Stimulated activated effector memory CD8-positive, alpha-beta T cell treated with anti-CD3 and anti-CD28 coated beads, Interleukin-12 subunit alpha, Interleukin-12 subunit beta, amount 100 ng/mL, for 72 hours (primary cell): ENCODE data around the gene KCNAB1.
A peak's percentile ranks its signal among the peaks of the same experiment; 100 is the strongest.

Experiments
- ATAC-seq: fragments of 150-1000 bp; cut with Tn5 transposase; 2 replicates; pipeline ENCODE4 v1.10.0; 2021
- DNase-seq, 2 donors: peaks; one replicate each; pipeline ENCODE4 v3.0.0; 2021 to 2022; ENCODE audit warnings: low spot score in 2 of 2
- H3K27ac Mint-ChIP-seq: one replicate; pipeline ENCODE4 v1.8.0; 2022; ENCODE audit warnings: mild to moderate bottlenecking, mixed read lengths
- H3K36me3 Mint-ChIP-seq: one replicate; pipeline ENCODE4 v1.8.0; 2022; ENCODE audit warnings: mild to moderate bottlenecking, mixed read lengths
- H3K4me1 Mint-ChIP-seq: one replicate; pipeline ENCODE4 v1.8.0; 2022; ENCODE audit warnings: mixed read lengths
- H3K4me3 Mint-ChIP-seq: one replicate; pipeline ENCODE4 v1.8.0; 2022; ENCODE audit warnings: mild to moderate bottlenecking, mixed read lengths
- H3K9me3 Mint-ChIP-seq: one replicate; pipeline ENCODE4 v1.8.0; 2022; ENCODE audit warnings: mixed read lengths

Gene KCNAB1

DNA sequence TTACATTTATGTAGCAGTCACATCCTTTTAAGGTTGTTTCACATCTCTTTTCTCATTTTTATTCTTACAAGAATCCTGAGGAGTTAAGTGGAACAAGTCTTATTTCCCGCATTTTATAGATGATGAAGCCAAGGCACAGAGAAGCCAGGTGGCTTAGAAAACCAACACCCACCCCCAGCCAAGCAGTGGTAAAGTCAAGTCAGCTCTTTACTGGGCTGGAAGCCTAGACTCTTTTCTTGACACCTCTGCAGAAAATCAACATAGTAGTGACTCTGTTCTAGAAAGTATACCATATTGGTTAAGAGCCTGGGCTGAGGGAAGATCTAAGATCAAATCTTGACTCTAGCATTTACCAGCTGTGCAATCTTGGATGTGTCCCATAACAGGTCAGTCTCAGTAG lies 195.7 kb downstream of the KCNAB1 start:
- no peak for ATAC-seq
- Mint-ChIP-seq H3K27ac (no peak overlapping the region), H3K36me3 (no peaks in the 10 kb centered on the region), H3K9me3 (no peaks in the 10 kb centered on the region), H3K4me1 (no peaks in the 10 kb centered on the region), H3K4me3 (no peak overlapping the region)
- DNase-seq = no peak

GRCh38 chr3:156317462-156318074 lies 197.2 kb downstream of the KCNAB1 start:
- ATAC-seq (no peak), DNase-seq (no peak)
- Mint-ChIP-seq H3K27ac (no peak overlapping the region), H3K9me3 (no peaks in the 10 kb centered on the region), H3K4me1 (no peaks in the 10 kb centered on the region), H3K36me3 (no peaks in the 10 kb centered on the region), H3K4me3 (no peak overlapping the region)

DNA sequence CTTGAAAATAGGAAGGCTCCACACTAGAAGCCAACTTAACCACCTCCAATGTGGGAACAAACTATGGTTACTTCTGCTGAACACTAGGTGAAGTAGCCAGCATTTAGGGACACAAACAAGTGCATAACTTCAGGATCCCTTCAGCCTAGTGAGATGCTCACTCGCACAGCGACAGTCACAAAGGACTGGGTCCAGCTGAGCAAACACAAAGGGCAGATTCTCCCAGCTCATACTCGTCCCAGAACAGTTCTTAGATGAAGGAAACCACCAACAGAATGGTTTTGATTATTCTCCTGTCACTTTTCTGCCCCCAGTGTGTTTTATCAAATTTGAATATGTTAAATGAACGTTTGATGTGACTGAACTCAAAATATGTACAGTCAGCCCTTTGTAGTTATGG lies 201.6 kb downstream of the KCNAB1 start:
- no peaks in the 10 kb centered on the region for H3K4me1 Mint-ChIP-seq
- no peak for ATAC-seq
- H3K9me3 Mint-ChIP-seq = no peaks in the 10 kb centered on the region
- no peak overlapping the region for H3K4me3 Mint-ChIP-seq
- DNase-seq = no peak
- no peak overlapping the region for H3K27ac Mint-ChIP-seq
- no peaks in the 10 kb centered on the region for H3K36me3 Mint-ChIP-seq

DNA sequence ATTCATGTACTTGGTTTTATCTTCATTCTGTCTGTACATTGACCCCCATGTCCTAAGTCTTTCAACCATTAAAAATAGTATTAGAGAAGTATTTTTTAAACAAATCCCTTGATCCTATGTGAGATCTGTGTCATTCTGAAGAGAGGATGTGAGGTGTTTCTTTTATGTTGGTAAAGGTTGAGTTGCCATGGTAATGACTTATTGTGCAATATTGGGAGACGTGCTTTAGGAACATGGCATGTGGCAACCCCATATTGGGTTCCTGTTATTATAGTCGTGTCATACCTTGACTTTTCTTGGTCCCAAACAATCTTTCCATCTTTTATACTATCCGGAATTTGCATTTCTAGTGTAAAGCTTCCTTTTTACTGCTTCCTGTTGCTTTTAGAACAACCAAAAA lies 203.1 kb downstream of the KCNAB1 start:
- ATAC-seq = no peak
- Mint-ChIP-seq H3K4me3 (no peak overlapping the region), H3K36me3 (no peaks in the 10 kb centered on the region), H3K27ac (no peak overlapping the region), H3K9me3 (no peaks in the 10 kb centered on the region), H3K4me1 (no peaks in the 10 kb centered on the region)
- DNase-seq = no peak

- Mint-ChIP-seq H3K4me1 (no peaks in the 10 kb centered on the region), H3K9me3 (no peaks in the 10 kb centered on the region), H3K36me3 (no peaks in the 10 kb centered on the region), H3K27ac (no peak overlapping the region), H3K4me3 (no peak overlapping the region)
- DNase-seq = no peak
- no peak for ATAC-seq
Observed at GRCh38 chr3:156330415-156330814, 210.0 kb downstream of the KCNAB1 start.

DNA sequence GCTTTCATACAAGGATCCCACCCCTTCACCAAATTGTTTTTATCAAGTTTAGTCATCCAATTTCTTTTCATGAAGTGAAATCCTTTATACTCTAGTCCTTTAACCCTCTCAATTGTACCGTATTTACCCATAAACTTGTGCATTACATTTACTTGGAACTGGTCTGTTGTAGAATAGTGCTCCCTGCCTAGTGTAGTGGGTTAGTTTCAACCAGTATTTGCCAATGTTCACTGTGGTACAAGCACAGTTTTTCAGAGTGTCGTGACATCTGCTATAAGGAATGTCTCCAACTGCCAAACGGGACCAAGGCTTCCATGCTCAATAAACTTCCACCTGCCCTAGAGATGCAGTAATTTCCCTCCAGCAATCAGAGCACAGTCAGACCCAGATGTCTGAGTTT lies 211.9 kb downstream of the KCNAB1 start:
- ATAC-seq (no peak), DNase-seq (no peak)
- H3K4me3 Mint-ChIP-seq = no peak overlapping the region
- no peaks in the 10 kb centered on the region for H3K9me3 Mint-ChIP-seq
- no peaks in the 10 kb centered on the region for H3K4me1 Mint-ChIP-seq
- H3K36me3 Mint-ChIP-seq = no peaks in the 10 kb centered on the region
- H3K27ac Mint-ChIP-seq = no peak overlapping the region

DNA sequence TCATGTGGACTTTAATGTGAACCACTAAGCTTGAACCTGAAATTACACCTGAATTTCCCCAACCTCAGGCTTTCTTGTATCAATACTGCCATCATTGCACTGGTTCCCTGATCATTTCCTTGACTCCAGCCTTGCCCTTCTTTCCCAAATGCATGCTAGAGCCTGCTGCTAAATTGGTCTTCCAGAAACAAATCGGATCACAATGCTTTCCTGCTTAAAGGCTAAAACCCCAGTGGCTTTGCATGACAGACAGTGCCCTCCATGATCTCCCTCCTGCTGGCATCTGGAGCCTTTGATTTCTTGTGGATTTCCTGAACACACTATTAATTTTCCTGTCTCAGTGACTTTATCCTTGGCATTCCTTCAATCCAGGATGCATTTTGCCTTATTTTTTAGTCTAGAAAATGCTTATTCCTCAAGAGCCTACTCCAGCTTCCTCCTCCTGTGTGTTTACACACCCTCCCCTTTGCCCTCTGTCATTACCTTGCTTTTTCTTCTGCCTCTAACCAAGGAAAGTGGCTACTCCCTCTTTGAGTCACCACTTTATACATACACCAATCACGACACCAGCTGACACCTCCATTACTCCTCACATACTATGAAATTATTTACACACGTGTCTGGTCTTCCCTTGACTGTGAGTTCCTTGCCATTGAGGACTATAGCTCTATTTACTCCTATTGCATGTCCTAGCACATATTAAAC lies 214.6 kb downstream of the KCNAB1 start:
- Mint-ChIP-seq H3K27ac (no peak overlapping the region), H3K9me3 (no peaks in the 10 kb centered on the region), H3K4me3 (no peak overlapping the region), H3K4me1 (no peaks in the 10 kb centered on the region), H3K36me3 (no peaks in the 10 kb centered on the region)
- DNase-seq (no peak), ATAC-seq (no peak)

DNA sequence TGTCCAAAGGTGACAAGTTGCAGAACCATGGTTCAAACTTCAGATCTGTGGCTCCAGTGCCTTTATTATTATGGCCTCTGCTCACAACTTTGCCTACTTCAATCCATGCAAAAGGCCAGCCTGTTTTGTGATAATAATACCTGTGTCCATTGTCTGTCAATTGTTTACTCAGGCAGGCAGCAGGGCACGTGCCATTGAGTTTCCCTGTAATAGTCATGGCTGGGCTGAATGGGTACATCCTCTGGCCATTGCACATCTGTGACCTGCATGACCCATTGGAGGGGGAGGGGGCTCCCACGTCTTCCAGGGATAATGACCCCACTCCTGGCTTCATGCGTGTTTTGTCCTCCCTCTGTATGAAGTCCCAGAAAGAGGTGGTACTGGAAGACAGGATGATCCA lies 219.1 kb downstream of the KCNAB1 start:
- Mint-ChIP-seq H3K4me3 (no peak overlapping the region), H3K27ac (no peak overlapping the region), H3K36me3 (no peaks in the 10 kb centered on the region), H3K4me1 (no peaks in the 10 kb centered on the region), H3K9me3 (no peaks in the 10 kb centered on the region)
- ATAC-seq (no peak), DNase-seq (no peak)

GRCh38 chr3:156341332-156341731 lies 221.0 kb downstream of the KCNAB1 start:
- Mint-ChIP-seq H3K36me3 (no peaks in the 10 kb centered on the region), H3K27ac (no peak overlapping the region), H3K4me1 (no peaks in the 10 kb centered on the region), H3K9me3 (no peaks in the 10 kb centered on the region), H3K4me3 (no peak overlapping the region)
- DNase-seq (no peak), ATAC-seq (no peak)

- no peaks in the 10 kb centered on the region for H3K4me1 Mint-ChIP-seq
- ATAC-seq (no peak), DNase-seq (no peak)
- no peaks in the 10 kb centered on the region for H3K9me3 Mint-ChIP-seq
- H3K36me3 Mint-ChIP-seq = no peaks in the 10 kb centered on the region
- H3K27ac Mint-ChIP-seq = no peak overlapping the region
- no peak overlapping the region for H3K4me3 Mint-ChIP-seq
Observed at GRCh38 chr3:156341831-156342416, 221.5 kb downstream of the KCNAB1 start.

GRCh38 chr3:156344215-156344614 lies 223.8 kb downstream of the KCNAB1 start:
- no peak overlapping the region for H3K4me3 Mint-ChIP-seq
- no peak for DNase-seq

DNA sequence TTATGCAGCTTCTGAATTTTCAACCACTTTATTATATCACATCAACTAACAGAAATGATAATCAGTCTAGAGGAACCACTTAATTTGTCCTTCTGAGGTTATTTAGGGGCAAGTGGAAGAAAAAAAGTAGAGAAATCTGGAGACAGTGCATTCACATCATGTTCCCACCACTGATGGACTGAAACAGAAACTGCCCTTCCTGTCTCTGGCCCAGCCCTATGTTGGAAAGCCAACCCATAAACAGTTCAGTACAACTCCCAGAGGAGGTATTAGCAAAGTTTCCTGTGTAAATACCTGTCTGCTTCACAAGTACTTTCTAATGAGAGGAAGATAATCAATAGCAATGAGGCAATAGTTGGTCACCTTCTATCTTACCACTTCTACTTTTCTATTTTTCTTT lies 228.7 kb downstream of the KCNAB1 start:
- Mint-ChIP-seq H3K36me3 (no peaks in the 10 kb centered on the region), H3K4me3 (no peak overlapping the region), H3K27ac (no peak overlapping the region), H3K4me1 (no peaks in the 10 kb centered on the region), H3K9me3 (no peaks in the 10 kb centered on the region)
- DNase-seq = no peak
- ATAC-seq = no peak

More at GRCh38 chr3:156344215-156344614, 223.8 kb downstream of the KCNAB1 start:
- Mint-ChIP-seq H3K27ac (no peak overlapping the region), H3K36me3 (no peaks in the 10 kb centered on the region), H3K9me3 (no peaks in the 10 kb centered on the region), H3K4me1 (no peaks in the 10 kb centered on the region)
- ATAC-seq = no peak

- H3K4me3 Mint-ChIP-seq = no peak overlapping the region
- H3K4me1 Mint-ChIP-seq = no peaks in the 10 kb centered on the region
- no peak for ATAC-seq
- H3K9me3 Mint-ChIP-seq = no peaks in the 10 kb centered on the region
- H3K27ac Mint-ChIP-seq = no peak overlapping the region
- no peaks in the 10 kb centered on the region for H3K36me3 Mint-ChIP-seq
- DNase-seq = no peak
Observed at GRCh38 chr3:156349978-156350377, 229.6 kb downstream of the KCNAB1 start.

GRCh38 chr3:156350781-156351180 lies 230.4 kb downstream of the KCNAB1 start:
- ATAC-seq (no peak), DNase-seq (no peak)
- Mint-ChIP-seq H3K4me1 (no peaks in the 10 kb centered on the region), H3K27ac (no peak overlapping the region), H3K36me3 (no peaks in the 10 kb centered on the region), H3K9me3 (no peaks in the 10 kb centered on the region), H3K4me3 (no peak overlapping the region)

GRCh38 chr3:156351783-156352182 lies 231.4 kb downstream of the KCNAB1 start:
- Mint-ChIP-seq H3K27ac (peak overlapping the region; percentile 27), H3K4me1 (no peaks in the 10 kb centered on the region), H3K4me3 (no peak overlapping the region), H3K9me3 (no peaks in the 10 kb centered on the region), H3K36me3 (no peaks in the 10 kb centered on the region)
- ATAC-seq = peak; percentile 55
- DNase-seq = no peak

DNA sequence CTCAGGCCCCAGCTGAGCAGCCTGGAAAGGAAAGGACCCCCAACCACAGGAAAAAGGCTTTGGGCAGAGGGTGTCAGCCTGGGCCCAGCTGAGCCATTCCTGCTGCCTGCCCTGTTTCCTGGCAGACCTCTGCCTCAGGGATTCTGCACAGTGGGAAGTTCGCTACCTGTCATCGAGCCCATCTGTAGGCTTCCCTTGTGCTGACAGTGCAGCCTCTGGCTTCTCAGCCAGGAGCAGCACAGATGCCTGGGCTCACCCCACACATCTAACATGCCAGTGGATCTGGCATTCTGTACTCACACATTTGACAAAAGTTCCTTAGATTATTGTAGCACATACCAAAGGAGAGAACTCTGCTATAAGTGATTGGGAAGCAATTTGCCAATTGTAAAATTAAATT lies 232.3 kb downstream of the KCNAB1 start:
- Mint-ChIP-seq H3K4me1 (no peaks in the 10 kb centered on the region), H3K9me3 (no peaks in the 10 kb centered on the region), H3K27ac (no peak overlapping the region), H3K36me3 (no peaks in the 10 kb centered on the region), H3K4me3 (no peak overlapping the region)
- DNase-seq (no peak), ATAC-seq (peak; percentile 7)
